Measurements from ENCODE around the gene RSRC1. TPM values are rescaled to one million over a fixed set of nuclear protein-coding genes. Genes with fewer than 3 reads are reported as not detected.

Gene RSRC1
- total and polyA plus RNA-seq, 2 donors (not counting 1 experiment from before 2014, with no cell fraction given): 4.5 to 54.6 TPM

- ChIA-PET CTCF (interaction anchor here (1.1 to 1.4 kb wide), 2 partner anchors 14 kb away, joined by 4 to 5 read pairs; partner anchors contain the start of gene RSRC1), POLR2A (no interaction called here)
- H3K4me1 Mint-ChIP-seq: peaks cover 22% of the 10 kb centered on the region
- Histone ChIP-seq H3K9me3 (ENCODE audit: control extremely low read depth in 1 of 3, control insufficient read depth in 2 of 3, insufficient read depth in 1 of 3, low read length in 2 of 3) (peaks cover 4 to 19% (median 5%) of the 10 kb centered on the region in 3 donors), H3K27me3 (replicated peaks in 1 of 4; ENCODE audit: control extremely low read depth in 1 of 4, control insufficient read depth in 3 of 4, insufficient read depth in 4 of 4, low read length in 3 of 4) (peaks cover 5 to 67% (median 52%) of the 10 kb centered on the region in 4 experiments), H3K79me2 (ENCODE audit: control insufficient read depth, insufficient read depth, low read length) (no peaks in the 10 kb centered on the region), H4K20me1 (ENCODE audit: control insufficient read depth, insufficient read depth, low read length, poor library complexity, severe bottlenecking) (no peaks in the 10 kb centered on the region), H3K4me1 (ENCODE audit: control insufficient read depth in 2 of 2, insufficient read depth in 2 of 2, low read length in 2 of 2) (peaks cover 31 to 36% of the 10 kb centered on the region in 2 donors), H3K4me2 (replicated peaks; ENCODE audit: low read depth, low read length, poor library complexity, severe bottlenecking) (peak overlapping the region; percentile 33), H3K27ac (ENCODE audit: low read length in 2 of 2) (no peak overlapping the region), H3K9ac (ENCODE audit: low read length) (no peak overlapping the region), H2AFZ (ENCODE audit: insufficient read depth, low read depth, low read length, poor library complexity, severe bottlenecking) (no peak overlapping the region), H3K4me3 (ENCODE audit: control extremely low read depth in 1 of 5, extremely low read depth in 1 of 5, insufficient read depth in 1 of 5, low read depth in 2 of 5, low read length in 4 of 5) (no peak overlapping the region), H3K36me3 (replicated peaks in 1 of 2; ENCODE audit: control extremely low read depth in 1 of 2, control insufficient read depth in 1 of 2, extremely low read depth in 1 of 2, insufficient read depth in 2 of 2, low read length in 1 of 2) (no peaks in the 10 kb centered on the region)
- DNase-seq (peak; percentile 41), ATAC-seq (ENCODE audit: low read depth) (no peak)
- 8% methylated on average over 16 of the region's 22 CpGs for WGBS (ENCODE audit: insufficient coverage)
- no peaks in the 10 kb centered on the region for H3K9me3 Mint-ChIP-seq (ENCODE audit: insufficient read depth)
- intact Hi-C loops (cut with micrococcal nuclease): no loop called here
- peaks cover 65% of the 10 kb centered on the region for H3K27me3 Mint-ChIP-seq
- TF ChIP-seq EZH2 (IDR thresholded peaks at IDR 0.05; ENCODE audit: borderline replicate concordance, insufficient read depth, low read depth, low read length, poor library complexity, severe bottlenecking) (peak; percentile 22), CTCF (IDR thresholded peaks at IDR 0.05) (no peak)
- peak overlapping the region; percentile 16 for H3K4me3 Mint-ChIP-seq
- peak overlapping the region; percentile 56 for H3K27ac Mint-ChIP-seq
Observed at GRCh38 chr3:158095111-158095813, 14.6 kb upstream of the RSRC1 start.
